ENCODE results near the gene MRPL24. TPM values are rescaled to one million over a fixed set of nuclear protein-coding genes. Genes with fewer than 3 reads are reported as not detected.
A peak's percentile ranks its signal among the peaks of the same experiment; 100 is the strongest.

MRPL24 gene
- total RNA-seq, 1 donor, result 17.7 TPM

DNA sequence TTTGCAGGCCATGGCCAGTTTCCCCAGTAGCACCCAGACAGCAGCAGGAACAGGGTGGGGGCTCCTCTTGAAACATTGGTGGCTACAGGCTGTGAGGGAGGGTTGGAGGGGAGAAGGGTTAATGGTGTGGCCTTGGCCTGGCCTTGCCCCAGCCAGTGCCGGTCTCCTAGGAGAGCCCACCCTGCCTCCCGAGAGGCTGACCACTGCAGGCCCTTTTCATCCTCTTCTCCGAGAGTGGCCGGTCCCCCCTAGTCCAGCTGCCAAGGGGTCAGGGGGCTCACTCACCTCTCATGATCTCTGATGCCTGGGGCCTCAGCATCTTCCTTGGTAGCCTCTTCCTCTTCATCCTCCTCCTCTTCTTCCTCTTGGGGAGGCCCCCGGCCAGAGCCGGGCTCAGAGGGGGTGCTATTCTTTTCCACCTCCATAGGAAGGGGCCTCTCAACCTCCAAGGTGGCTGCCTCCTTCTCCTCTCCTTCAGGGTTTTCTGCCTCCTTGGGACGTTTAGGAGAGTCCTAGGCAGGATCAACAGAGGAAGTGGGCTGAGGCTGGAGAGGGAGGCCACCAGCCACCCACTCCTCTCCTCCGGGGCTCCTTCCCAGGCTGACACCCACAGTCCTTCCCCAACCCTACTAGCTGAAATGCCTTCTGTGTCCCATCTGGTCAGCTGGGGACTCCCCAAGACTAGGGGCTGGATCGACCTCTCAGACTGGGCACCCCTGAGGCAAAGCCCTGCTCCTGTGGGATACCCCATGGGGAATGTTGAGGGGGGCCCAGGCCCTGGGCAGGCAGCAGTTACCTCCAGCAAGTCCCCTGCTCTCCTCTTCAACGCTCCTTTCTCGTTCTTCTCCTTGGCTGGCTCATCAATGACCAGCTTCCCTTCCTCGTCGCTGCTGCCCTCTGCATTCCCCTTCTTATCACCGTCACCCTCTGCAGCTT, 2.7 kb upstream of the MRPL24 start:
- no peaks in the 10 kb centered on the region for H4K20me1 ChIP-seq (ENCODE audit: insufficient read depth, low read length)
- no peak overlapping the region for H3K27ac ChIP-seq (ENCODE audit: low read depth, low read length)
- no peak overlapping the region for H3K4me2 ChIP-seq (ENCODE audit: insufficient read depth, low read length)
- peaks cover 73% of the 10 kb centered on the region for H3K79me2 ChIP-seq (ENCODE audit: insufficient read depth, low read length)
- no peak for DNase-seq (ENCODE audit: insufficient read length, low spot score, missing footprints)
- no peaks in the 10 kb centered on the region for H3K27me3 ChIP-seq (ENCODE audit: insufficient read depth, low read length)
- H3K9me3 ChIP-seq (ENCODE audit: low read depth, low read length), result no peaks in the 10 kb centered on the region
- no peak overlapping the region for H3K4me3 ChIP-seq (ENCODE audit: insufficient read depth, low read length)
- no peak overlapping the region for H2AFZ ChIP-seq (ENCODE audit: low read length)
- H3K4me1 ChIP-seq (ENCODE audit: insufficient read depth, low read length), result peaks cover 41% of the 10 kb centered on the region
- TF ChIP-seq, protein P1, sequence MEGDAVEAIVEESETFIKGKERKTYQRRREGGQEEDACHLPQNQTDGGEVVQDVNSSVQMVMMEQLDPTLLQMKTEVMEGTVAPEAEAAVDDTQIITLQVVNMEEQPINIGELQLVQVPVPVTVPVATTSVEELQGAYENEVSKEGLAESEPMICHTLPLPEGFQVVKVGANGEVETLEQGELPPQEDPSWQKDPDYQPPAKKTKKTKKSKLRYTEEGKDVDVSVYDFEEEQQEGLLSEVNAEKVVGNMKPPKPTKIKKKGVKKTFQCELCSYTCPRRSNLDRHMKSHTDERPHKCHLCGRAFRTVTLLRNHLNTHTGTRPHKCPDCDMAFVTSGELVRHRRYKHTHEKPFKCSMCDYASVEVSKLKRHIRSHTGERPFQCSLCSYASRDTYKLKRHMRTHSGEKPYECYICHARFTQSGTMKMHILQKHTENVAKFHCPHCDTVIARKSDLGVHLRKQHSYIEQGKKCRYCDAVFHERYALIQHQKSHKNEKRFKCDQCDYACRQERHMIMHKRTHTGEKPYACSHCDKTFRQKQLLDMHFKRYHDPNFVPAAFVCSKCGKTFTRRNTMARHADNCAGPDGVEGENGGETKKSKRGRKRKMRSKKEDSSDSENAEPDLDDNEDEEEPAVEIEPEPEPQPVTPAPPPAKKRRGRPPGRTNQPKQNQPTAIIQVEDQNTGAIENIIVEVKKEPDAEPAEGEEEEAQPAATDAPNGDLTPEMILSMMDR (IDR thresholded peaks at IDR 0.05; ENCODE audit: extremely low read depth, low read depth, low read length), result no peak
- peaks cover 48% of the 10 kb centered on the region for H3K36me3 ChIP-seq (ENCODE audit: insufficient read depth, low read length)

DNA sequence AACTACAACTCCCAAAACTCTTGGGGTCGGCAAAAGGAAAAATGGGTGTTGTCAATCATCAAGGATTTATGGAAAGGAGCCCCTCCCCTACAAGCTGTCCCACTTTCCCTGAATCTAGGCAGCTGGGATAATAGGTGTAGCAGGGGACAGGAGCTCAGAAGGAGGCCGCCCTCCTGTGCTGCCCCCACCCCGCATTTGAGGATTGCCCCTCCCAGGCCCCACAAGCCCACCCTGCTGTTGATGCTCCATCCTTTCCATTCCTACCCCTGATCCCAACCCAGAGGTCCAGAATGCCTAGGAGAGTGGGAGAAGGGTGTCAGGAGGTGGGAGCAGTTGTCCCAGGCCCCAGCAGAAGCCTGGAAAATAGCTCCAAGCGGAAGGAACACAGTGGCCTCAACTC, 1.9 kb upstream of the MRPL24 start:
- H3K9me3 ChIP-seq (ENCODE audit: low read depth, low read length), result no peaks in the 10 kb centered on the region
- H3K79me2 ChIP-seq (ENCODE audit: insufficient read depth, low read length), result peaks cover 67% of the 10 kb centered on the region
- H4K20me1 ChIP-seq (ENCODE audit: insufficient read depth, low read length), result no peaks in the 10 kb centered on the region
- no peak overlapping the region for H3K4me3 ChIP-seq (ENCODE audit: insufficient read depth, low read length)
- H3K4me2 ChIP-seq (ENCODE audit: insufficient read depth, low read length), result no peak overlapping the region
- H3K27me3 ChIP-seq (ENCODE audit: insufficient read depth, low read length), result no peaks in the 10 kb centered on the region
- H3K27ac ChIP-seq (ENCODE audit: low read depth, low read length), result no peak overlapping the region
- H3K4me1 ChIP-seq (ENCODE audit: insufficient read depth, low read length), result peaks cover 33% of the 10 kb centered on the region
- no peak overlapping the region for H2AFZ ChIP-seq (ENCODE audit: low read length)
- TF ChIP-seq, protein P1 (IDR thresholded peaks at IDR 0.05; ENCODE audit: extremely low read depth, low read depth, low read length), result no peak
- H3K36me3 ChIP-seq (ENCODE audit: insufficient read depth, low read length), result peaks cover 55% of the 10 kb centered on the region
- no peak for DNase-seq (ENCODE audit: insufficient read length, low spot score, missing footprints)

DNA sequence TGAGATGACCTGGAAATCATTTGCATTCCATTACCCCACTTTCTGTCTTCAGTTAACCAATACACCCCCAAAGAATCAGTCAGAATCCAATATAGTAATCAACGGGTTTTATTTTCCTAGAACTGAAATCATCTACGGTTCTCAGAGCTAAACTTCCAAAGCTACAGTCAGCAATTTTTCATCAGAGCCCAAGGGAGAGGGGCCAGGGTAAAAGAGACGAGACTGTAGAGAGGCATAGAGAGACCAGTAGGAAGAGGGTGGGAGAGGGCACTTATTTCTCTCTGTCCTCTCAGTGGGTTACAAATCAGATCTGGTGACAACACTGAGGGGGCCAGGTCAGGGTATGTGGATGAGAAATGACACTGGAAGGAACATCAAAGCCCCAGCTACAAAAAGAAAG, 1.1 kb upstream of the MRPL24 start:
- Histone ChIP-seq H4K20me1 (ENCODE audit: insufficient read depth, low read length) (no peaks in the 10 kb centered on the region), H3K27me3 (ENCODE audit: insufficient read depth, low read length) (no peaks in the 10 kb centered on the region), H3K79me2 (ENCODE audit: insufficient read depth, low read length) (peaks cover 59% of the 10 kb centered on the region), H3K36me3 (ENCODE audit: insufficient read depth, low read length) (peaks cover 60% of the 10 kb centered on the region), H3K4me3 (ENCODE audit: insufficient read depth, low read length) (no peak overlapping the region), H3K9me3 (ENCODE audit: low read depth, low read length) (no peaks in the 10 kb centered on the region), H3K27ac (ENCODE audit: low read depth, low read length) (peak overlapping the region; percentile 69), H3K4me1 (ENCODE audit: insufficient read depth, low read length) (peaks cover 26% of the 10 kb centered on the region), H3K4me2 (ENCODE audit: insufficient read depth, low read length) (no peak overlapping the region), H2AFZ (ENCODE audit: low read length) (no peak overlapping the region)
- TF ChIP-seq, protein P1 (IDR thresholded peaks at IDR 0.05; ENCODE audit: extremely low read depth, low read depth, low read length), result no peak
- DNase-seq (ENCODE audit: insufficient read length, low spot score, missing footprints), result no peak

DNA sequence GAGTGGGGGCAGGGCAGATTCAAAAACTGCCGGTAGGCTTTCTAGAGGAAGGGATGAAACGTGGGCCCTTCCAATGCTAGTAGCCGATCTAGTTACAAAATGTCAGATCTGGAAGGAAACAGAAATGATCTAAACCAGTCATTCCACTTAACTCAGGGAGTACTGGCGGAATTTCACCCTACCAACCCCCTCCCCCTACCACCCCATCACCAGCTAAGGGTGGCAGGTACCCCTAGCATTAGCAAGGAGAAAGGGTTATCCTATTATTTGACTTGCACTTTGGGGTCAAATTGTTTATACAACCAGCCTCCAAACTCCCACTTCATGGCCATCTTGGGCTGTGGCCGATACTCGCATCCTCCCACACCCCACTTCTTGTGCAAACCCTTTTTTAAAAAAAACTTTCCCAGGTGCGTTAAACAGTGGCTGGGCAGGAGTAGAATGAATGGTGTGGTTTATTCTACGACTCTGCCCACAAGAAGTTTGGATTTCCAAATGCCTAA, 644 bp upstream of the MRPL24 start:
- peak overlapping the region; percentile 67 for H3K4me2 ChIP-seq (ENCODE audit: insufficient read depth, low read length)
- no peak for DNase-seq (ENCODE audit: insufficient read length, low spot score, missing footprints)
- peaks cover 61% of the 10 kb centered on the region for H3K36me3 ChIP-seq (ENCODE audit: insufficient read depth, low read length)
- TF ChIP-seq, protein P1 (IDR thresholded peaks at IDR 0.05; ENCODE audit: extremely low read depth, low read depth, low read length), result no peak
- peak overlapping the region; percentile 69 for H2AFZ ChIP-seq (ENCODE audit: low read length)
- H3K27me3 ChIP-seq (ENCODE audit: insufficient read depth, low read length), result no peaks in the 10 kb centered on the region
- H3K79me2 ChIP-seq (ENCODE audit: insufficient read depth, low read length), result peaks cover 55% of the 10 kb centered on the region
- H4K20me1 ChIP-seq (ENCODE audit: insufficient read depth, low read length), result no peaks in the 10 kb centered on the region
- no peaks in the 10 kb centered on the region for H3K9me3 ChIP-seq (ENCODE audit: low read depth, low read length)
- peak overlapping the region; percentile 53 for H3K4me3 ChIP-seq (ENCODE audit: insufficient read depth, low read length)
- H3K4me1 ChIP-seq (ENCODE audit: insufficient read depth, low read length), result peaks cover 22% of the 10 kb centered on the region
- peak overlapping the region; percentile 69 for H3K27ac ChIP-seq (ENCODE audit: low read depth, low read length)
